ENCODE measurements around the gene SSRP1. TPM values are rescaled to one million over a fixed set of nuclear protein-coding genes. Genes with fewer than 3 reads are reported as not detected.

SSRP1 gene
- total and polyA plus RNA-seq, 2 of the 13 experiments (the other 11 are each of a cell fraction or from before 2014, with no cell fraction given), result 93.6 to 129 TPM

GRCh38 chr11:57349491-57350274 is 14.0 kb upstream of the SSRP1 start (continued):
- TF ChIP-seq PAXIP1 (CRISPR knock-in tag; conservative IDR thresholded peaks at IDR 0.05) (peak; percentile 39), ZNF44 (CRISPR knock-in tag; IDR thresholded peaks at IDR 0.05) (no peak), RERE (CRISPR knock-in tag; IDR thresholded peaks at IDR 0.05; ENCODE audit: low read depth) (no peak), NCOA2 (CRISPR knock-in tag; IDR thresholded peaks at IDR 0.05) (no peak), FOXK2 (IDR thresholded peaks at IDR 0.05) (no peak), ZFP91 (CRISPR knock-in tag; IDR thresholded peaks at IDR 0.05; ENCODE audit: borderline replicate concordance) (peak; percentile 55; the same call in 1 of the 2 replicates), XRCC5 (optimal IDR thresholded peaks at IDR 0.05; ENCODE audit: low read length) (peak; percentile 78), PATZ1 (CRISPR knock-in tag; IDR thresholded peaks at IDR 0.05) (peak; percentile 7; the same call in 1 of the 2 replicates), JDP2 (CRISPR knock-in tag; IDR thresholded peaks at IDR 0.05; ENCODE audit: borderline replicate concordance) (no peak), ZNF776 (CRISPR knock-in tag; IDR thresholded peaks at IDR 0.05) (0 out of 2 replicates have a peak, but pooled peaks have one; percentile 48), IRF9 (CRISPR knock-in tag; IDR thresholded peaks at IDR 0.05; ENCODE audit: borderline replicate concordance) (peak; percentile 64; the same call in 1 of the 2 replicates), FOXA3 (CRISPR knock-in tag; IDR thresholded peaks at IDR 0.05) (0 out of 2 replicates have a peak, but pooled peaks have one; percentile 12), ZNF75D (CRISPR knock-in tag; IDR thresholded peaks at IDR 0.05; ENCODE audit: borderline replicate concordance) (no peak), RFXANK (CRISPR knock-in tag; IDR thresholded peaks at IDR 0.05) (no peak)

Data from HepG2 (cell line).